ENCODE data around the gene ERFL.
"Not testable (repeated sequence)": the region's sequence is repeated elsewhere in the genome, so short reads cannot be mapped to it uniquely, and the experiment has no call there.

The ERFL gene

DNA sequence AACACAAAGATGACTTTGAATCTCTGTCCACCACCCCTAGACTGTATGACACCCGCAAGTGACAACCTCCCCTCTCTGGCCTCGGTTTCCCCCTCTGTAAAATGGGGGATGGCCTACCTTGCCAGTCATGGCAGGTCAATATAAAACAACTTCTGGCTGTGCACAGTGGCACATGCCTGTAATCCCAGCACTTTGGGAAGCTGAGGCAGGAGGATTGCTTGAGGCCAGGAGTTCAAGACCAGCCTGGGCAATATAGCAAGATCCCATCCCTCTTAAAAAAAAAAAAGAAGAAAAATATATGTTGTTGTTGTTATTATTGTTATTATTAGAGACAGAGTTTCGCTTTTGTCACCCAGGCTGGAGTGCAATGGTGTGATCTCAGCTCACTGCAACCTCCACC lies 52.3 kb downstream of the ERFL start:
- DNase-seq, result not testable (repeated sequence)

DNA sequence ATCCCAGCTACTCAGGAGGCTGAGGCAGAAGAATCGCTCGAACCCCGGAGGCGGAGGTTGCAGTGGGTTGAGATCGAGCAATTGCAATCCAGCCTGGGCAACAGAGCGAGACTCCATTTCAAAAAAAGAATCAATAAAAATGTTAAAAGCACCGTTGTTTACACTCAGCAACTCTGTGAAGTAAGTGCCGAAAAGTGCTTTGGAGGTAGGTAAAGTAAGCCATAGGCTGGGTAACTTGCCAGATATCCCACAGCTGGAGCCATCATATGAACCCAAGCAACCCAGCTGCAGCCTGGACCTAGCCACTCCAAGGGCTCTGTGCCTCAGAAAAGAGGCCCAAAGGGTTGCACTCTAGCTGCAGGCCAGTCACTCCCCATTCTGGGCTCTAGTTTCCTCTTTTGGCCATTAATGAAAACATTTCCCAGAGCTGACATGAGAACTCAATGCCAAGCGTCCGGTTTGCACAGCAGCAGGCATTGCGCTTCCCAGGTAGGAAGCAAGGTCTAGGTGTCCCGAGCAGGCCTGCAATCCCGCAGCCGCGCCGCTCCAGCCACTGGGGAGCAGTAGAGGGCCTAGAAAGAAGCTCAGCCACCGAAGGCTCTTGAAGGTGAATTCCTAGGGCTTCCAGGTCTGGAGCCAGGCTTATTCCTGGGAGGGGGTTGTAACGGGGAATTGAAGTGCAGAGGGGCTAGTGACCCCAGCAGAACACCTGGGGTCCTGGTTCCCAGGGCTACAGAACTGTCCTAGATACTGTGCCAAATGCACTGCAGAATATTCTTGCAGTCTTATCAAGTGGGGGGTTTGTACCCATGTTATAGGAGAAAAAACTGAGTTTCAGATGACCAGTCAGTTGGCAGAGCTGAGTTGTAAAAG lies 55.2 kb downstream of the ERFL start:
- DNase-seq, result peak; percentile 46

DNA sequence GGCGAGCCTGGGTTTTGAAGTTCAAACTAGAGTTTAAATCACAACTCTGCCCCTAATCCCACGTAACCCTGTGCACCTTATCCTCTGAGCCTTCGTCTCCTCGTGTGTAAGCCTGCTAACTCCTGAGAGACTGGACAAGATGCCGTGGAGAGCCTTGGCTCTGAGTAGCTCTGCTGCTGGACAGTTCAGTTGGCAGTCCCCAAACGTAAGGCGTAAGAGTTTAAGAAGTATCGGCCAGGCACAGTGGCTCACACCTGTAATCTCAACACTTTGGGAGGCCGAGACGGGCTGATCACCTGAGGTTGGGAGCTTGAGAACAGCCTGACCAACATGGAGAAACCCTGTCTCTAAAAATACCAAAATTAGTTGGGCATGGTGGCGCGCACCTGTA lies 55.9 kb downstream of the ERFL start:
- DNase-seq, result no peak

DNA sequence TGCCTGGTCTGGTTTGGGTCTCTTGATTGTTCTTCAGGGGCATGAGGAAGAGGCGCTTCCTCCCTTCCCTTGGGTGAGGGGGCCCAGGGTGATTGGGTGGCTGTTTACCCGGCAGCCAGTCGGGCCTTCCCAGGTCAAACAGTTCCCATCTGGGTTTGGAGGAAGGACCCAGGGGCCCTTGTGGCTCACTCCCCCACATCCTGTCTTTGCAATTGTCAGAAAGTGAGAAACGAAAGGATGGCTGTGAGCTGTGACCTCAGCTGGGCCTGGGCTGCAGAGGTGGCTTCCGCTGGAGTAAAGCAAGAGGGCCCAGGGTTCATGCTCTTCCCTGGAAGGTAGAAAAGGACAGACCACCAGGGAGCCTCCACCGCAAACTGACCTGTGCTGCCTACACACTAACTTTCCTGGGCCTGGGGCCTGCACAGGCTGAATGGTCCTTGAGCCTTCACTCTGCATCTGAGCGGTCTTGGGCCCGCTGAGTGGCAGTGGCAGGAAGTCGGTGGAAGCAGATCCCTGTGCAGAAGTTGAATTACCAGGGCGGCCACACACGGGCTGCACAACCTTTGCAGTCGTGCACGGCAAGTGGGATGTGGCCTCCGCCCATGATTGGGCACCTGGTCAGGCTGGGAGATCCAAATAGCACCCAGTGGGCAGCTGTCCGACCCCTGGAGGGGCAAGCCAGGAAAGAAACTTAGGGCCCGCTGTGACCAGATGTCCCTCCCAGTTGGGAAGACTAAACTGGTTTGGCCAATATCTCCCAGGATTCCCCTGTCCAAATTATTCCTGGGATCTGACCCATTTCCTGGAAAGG lies 56.5 kb downstream of the ERFL start:
- DNase-seq, result peak; percentile 9

GRCh38 chr19:41870401-41870873 lies 57.8 kb downstream of the ERFL start:
- no peak for DNase-seq

DNA sequence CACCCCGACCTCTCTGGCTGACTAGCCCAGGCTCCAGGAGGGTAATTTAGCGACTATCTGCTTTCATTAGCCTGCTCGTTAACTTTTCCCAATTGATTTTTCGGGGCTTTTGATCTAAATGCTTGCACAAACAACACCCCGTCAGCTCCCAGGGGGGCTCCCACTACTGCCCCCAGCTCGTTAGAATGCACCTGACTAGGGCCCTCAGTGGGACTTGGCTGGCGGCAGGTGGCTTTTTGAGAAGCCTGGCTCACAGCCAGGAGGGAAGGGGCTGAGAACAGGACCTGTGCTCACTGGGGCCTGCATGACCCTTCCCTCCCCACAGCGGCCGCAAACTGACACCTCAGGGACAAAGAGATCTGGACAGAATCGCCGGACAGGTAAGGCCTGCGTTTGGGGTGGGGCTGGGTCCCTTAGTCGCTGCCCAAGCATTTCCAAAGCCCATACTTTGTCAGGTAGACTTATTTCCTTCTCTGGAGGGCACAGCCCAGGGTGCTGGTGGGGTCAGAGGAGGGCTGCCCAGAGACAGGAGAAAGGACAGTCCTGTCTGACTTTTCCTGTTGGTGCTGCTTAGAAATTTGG lies 58.8 kb downstream of the ERFL start:
- DNase-seq, result no peak

- DNase-seq, result no peak
Observed at GRCh38 chr19:41868989-41869300, 59.3 kb downstream of the ERFL start.

DNA sequence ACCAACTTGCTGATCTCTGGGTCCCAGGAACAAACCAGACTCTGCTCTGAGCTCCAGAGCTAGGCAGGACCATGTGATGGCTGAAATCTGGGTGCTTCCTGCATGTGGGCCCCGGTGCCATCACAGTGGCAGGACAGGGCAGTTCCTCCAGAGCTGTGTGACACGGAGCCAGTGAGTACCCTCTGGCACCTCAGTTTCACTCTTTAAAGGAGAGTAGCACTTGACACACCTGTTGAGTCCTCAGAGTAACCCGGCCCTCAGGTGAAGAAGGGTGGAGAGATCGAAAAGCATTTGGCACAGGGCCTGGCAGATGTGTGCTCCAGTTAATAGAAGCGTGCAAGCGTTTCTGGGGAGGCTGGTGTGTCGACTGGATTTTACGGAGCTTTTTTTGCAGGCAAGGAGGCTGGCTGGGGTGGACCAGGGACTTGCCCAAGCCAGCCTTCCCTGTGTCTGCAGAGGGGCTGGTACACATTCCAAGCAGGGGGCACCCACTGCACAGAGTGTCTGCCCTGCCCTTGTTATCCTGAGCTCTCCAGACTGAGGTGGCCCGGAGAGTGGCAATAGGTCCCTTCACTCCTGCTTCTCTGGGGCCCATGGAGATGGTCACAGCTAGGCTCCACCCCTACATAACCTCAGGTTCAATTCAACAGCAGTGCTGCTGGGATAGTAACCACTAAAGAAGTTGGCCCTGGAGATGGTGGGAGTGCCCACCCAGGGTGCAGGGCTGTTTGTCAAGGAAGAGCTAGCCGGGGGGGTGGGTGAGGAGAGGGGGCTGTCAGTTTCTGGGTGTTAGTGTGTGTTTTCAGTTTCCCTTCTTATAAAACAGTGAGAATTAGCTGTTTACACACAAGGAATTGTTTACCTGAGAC lies 59.9 kb downstream of the ERFL start:
- DNase-seq, result no peak

DNA sequence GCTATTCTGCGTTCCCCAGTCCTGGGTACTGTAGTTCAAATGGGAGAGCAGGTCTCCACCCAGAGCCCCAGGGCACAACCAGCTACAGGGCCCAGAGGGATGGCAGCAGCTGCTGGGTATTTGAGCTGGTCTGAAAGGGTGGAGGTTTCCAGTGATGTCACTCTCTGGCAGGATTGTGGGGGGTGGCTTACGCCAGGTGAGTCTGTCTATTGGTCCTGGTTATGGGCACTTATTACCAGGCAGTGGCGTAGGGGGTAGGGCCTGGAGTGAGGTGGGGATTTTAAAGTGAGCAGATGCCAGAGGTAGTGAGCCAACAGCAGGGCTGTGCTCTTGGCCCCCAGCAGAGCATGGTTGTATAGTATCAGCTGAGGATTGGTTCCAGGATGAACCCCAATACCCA lies 62.0 kb downstream of the ERFL start:
- no peak for DNase-seq

- DNase-seq, result no peak
Observed at GRCh38 chr19:41864374-41864773, 63.9 kb downstream of the ERFL start.

GRCh38 chr19:41863209-41863931 lies 64.9 kb downstream of the ERFL start:
- no peak for DNase-seq

DNA sequence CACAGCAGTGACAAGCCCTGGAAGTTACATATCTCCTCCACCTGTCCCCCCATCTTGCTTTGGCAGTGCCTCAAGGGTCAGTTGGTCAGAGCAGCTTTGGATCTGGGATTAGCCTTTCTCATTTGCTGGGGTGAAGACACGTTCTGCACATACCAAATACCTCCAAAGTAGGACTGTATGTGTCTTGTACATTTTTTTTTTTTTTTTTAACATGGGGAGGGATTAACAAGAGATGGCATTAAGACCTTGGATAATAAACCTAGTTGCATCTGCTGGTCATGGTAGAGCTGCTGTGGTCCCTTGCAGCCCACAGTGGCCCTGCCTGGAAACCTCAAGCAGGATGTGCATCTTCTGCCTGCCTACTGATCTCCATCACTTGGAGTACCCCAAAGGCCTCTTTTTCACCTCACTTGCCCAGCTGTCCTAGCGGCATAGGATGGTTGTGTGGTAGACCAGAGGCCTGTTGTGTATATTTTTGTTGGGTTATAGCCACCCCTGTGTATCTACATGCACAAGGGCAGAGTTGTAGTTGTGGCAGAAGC lies 65.7 kb downstream of the ERFL start:
- no peak for DNase-seq

DNA sequence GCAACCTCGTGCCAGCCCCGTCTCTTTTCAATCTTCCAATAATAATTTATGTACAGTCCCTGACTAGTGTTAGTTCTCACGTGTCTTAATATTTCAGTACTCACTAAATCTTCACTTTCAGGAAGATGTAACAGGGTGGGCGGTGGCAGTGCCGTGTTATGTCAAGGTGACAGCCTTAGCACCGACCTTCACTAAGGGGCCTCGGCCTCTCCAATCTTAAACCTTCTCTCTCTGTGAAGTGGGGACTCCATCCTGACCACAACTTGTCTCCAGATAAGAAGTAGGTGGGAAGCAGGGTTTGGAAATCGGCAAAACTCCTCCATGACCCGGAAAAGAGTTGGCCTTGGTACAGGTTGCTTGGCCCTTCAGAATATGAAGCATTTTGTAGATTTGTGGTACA lies 66.4 kb downstream of the ERFL start:
- no peak for DNase-seq

GRCh38 chr19:41861116-41861768 lies 67.0 kb downstream of the ERFL start:
- no peak for DNase-seq

GRCh38 chr19:41860419-41861115 lies 67.7 kb downstream of the ERFL start:
- no peak for DNase-seq

GRCh38 chr19:41859618-41860418 lies 68.4 kb downstream of the ERFL start, which contains the start of gene RPS19:
TSS of gene RPS19 (plus strand) at chr19:41860255. CDS start at chr19:41860775, 520 bp downstream.
- DNase-seq, result peak; percentile 100

GRCh38 chr19:41859213-41859617 lies 69.0 kb downstream of the ERFL start:
- no peak for DNase-seq
